Measurements from ENCODE around the gene MIF4GD.
"Not testable (repeated sequence)": the region's sequence is repeated elsewhere in the genome, so short reads cannot be mapped to it uniquely, and the experiment has no call there.

The MIF4GD gene

DNA sequence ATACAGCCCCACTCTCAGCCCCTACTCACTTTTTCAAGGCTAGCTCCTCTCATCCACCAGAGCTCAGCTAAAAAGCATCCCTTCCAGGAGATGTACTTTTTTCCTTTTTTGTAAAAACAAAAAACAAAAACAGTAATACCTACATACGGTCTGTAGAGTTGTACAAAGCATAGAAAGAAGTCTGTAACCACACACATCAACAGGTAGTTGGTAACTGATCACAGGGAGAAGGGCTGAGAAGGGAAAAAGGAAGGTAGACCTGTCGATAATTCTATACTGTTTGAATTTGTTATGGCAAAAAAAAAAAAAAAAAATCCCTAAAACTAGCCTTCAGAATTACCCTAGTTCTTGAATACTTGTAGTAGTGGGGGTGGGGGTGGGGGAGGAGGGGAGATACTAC, 17.3 kb upstream of the MIF4GD start:
- DNase-seq = no peak

DNA sequence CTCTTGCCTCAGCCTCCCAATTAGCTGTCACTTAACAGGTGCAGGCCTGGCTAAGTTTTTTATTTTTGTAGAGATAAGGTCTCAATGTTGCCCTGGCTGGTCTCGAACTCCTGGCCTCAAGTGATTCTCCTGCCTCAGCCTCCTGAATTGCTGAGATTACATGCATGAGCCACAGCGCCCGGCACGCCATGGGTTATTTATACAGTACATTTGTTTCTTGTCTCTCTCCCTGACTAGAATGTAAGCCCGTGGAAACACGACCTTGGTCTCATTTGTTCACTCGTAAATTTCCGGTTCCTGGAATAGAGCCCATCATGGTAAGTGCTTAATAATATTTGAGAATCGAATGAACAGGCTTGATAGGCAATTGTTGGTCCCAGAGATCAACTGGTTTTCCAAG, 16.2 kb upstream of the MIF4GD start:
- DNase-seq = no peak

GRCh38 chr17:75285123-75285522, 14.1 kb upstream of the MIF4GD start:
- DNase-seq = no peak

DNA sequence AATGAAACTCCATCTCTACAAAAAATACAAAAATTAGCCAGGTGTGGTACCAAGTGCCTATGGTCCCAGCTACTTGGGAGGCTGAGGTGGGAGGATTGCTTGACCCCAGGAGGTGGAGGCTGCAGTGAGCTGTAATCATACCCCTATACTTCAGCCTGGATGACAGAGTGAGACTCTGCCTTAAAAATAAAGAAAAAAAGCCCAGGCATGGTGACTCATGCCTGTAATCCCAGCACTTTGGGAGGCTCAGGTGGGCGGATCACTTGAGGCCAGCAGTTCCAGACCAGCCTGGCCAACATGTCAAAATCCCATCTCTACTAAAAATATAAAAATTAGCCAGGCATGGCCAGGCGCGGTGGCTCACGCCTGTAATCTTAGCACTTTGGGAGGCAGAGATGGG, 9.2 kb upstream of the MIF4GD start:
- not testable (repeated sequence) for DNase-seq

- no peak for DNase-seq
Measured at GRCh38 chr17:75277664-75278071, 6.6 kb upstream of the MIF4GD start.

DNA sequence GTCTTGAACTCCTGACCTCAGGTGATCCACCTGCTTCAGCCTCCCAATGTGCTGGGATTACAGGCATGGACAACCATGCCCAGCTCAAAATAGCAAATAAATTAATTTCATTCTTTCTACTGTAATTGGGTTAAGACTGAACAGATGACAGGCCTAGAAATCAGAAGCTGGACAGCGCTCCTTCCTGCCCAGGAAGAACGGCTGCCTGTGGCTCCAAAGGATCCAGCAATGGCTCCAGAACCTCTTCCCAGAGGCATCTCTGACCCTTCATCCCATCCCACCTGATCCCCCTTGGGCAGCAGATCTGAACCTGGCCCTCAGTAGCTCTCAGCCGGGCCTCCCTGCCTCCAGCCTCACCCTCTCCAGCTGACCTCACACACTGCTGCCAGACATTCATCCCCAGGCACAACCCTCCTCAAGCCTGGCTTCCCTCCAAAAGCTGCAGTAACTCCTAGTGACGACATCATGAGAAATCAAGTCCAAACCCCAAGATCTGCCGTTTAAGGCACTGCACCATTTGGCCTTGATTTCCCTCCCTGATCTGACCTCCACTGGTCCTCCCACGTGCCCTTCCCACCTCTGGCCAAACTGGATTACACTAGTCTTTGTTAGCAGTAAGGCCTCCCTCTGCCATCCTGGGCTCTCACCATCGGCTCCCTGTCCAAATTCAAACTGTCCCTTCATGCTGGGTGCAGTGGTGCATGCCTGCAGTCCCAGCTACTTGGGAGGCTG, 3.1 kb upstream of the MIF4GD start:
- no peak for DNase-seq

GRCh38 chr17:75272848-75273184, 1.8 kb upstream of the MIF4GD start:
- DNase-seq = no peak

GRCh38 chr17:75271955-75272847, 1.2 kb upstream of the MIF4GD start:
- DNase-seq = no peak

- DNase-seq = peak; percentile 72
Measured at GRCh38 chr17:75271233-75271954, 363 bp upstream of the MIF4GD start.

DNA sequence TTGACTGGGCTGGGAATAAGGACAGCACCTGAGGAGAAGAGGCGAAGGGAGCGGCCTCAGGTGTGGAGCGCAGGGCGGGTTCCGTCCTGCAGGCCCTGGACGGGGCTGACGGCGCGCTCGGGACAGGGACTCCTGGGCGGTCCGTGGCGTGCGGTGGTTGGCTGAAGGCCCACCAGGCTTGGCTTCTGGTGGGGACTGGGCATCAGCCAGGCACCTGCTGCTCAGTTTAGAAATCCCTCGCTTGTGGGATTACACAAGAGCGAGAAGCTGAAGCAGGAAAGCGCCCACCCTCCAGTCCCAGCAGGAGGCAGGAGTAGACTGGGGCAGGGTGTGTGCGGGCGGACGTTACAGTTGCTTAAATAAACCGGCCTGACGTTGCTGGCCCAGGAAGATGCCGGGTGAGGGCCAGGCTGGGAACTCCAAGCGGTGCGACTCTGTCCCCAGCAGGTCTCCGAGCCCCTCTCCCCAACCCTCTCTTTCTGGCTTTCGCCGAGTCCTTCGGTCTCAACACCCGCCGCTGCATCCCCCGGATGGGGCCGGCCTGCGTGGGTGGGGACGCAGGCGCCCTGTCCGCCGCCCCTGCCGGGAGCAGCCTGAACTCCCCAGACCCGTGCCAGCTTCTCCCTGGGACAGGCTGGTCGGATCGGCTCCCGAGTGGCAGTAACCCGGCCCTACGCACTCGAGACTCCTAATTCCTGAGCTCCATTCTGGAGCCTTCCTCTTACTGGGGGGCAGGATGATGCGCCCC, 639 bp downstream of the MIF4GD start:
- peak; percentile 28 for DNase-seq

DNA sequence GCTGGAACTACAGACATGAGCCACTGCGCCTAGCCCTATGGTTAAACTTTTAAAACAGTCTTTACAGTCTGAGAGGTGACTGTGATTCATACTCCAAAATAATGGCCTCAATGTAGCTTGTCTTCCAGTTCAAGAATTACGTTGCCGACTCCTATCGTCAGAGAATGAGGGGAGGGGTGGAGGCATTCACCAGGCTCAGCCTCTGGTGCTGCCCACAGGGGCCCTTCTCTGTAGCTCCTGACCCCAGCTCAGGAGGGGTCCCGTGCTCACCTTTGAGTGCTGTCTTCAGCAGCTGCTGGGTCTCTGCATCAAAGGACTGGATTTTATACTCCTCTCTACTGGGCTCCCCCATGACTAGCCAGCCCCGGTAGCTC, 1.2 kb downstream of the MIF4GD start:
- no peak for DNase-seq

- DNase-seq = no peak
Measured at GRCh38 chr17:75267411-75268232, 3.4 kb downstream of the MIF4GD start.

- DNase-seq = no peak
Measured at GRCh38 chr17:75267153-75267410, 3.9 kb downstream of the MIF4GD start.

GRCh38 chr17:75266316-75267152, 4.5 kb downstream of the MIF4GD start:
- DNase-seq = no peak

DNA sequence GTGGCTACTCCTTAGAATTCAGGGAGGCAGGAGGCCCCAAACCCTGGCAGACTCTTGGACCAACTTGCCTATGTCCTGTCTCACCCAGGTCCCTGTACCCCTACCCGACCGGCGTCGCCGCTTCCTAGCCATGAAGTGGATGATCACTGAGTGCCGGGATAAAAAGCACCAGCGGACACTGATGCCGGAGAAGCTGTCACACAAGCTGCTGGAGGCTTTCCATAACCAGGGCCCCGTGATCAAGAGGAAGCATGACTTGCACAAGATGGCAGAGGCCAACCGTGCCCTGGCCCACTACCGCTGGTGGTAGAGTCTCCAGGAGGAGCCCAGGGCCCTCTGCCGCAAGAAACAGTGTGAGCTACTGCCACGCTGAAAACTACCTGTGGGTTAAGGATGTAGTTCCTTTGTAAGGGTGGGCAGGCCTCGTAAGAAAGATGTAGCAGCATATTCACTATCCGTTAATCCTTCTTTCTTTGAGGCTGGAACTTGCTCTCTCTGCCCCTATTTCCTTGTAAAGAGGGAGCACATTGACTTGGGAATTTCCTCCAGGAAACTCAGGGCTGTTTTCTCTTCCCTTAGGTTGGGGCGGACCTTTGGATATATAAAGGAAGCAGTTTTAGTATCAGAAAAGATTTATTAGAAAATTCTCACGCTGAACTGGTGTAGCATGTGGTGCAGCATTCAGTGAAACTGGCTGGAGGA, 5.3 kb downstream of the MIF4GD start:
- DNase-seq = no peak

GRCh38 chr17:75263055-75263454, 8.0 kb downstream of the MIF4GD start:
- DNase-seq = no peak

DNA sequence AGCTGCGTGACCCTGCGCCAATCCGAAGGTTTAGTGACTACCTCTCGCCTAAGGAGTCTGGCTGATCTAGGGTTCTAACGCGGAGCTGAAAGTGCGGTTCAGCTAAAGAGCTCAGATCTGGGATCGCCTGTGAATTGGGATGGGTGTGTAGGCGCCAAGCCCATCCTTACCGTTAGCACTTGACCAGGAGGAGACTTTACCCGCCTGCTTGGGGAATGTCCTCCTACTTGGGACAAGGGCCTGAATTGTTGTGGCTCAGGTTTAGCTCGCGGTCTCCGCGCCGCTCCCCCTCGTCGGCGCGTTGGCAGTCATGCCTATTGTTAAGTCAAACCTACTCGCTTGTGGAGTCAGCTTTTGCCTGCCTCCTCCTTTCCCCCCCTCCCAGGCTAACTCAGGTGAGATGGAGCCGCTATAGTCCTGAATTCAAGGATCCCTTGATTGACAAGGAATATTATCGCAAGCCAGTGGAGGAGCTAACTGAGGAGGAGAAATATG, 8.9 kb downstream of the MIF4GD start:
- DNase-seq = no peak

DNA sequence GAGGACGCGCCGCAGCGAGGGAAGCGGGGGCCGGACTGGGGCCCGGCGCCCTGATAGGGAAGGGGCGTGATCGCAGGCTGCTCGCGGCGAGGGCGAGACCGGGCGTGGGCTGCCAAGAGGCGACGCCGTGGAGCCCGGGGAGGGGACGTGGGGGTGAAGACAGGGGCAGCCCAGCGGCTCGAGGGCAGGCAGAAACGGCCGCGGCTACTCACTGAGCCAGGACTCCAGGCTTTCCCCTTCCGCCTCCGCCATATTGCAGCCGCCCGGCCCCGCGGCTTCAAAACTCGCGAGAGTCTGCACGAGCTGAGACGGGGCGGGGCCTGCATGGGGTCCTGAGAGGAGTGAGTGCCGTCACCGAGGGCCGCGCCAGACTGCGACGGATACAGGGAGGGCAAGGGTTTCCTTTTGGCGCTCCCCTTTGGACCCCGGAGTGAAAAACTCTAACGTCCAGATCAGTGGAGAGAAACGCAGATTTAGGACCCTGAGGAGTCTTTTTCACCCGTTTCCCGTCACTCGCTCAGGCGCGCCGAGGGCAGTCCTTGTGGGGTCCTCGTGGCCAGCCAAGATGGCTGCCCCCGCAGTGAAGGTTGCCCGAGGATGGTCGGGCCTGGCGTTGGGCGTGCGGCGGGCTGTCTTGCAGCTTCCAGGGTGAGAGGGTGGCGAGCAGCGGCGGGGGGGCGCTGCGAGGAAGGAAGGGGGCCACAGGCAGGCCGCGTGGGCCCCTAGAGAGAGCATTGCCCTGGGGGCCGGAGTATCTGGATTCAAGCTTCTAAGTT, 9.5 kb downstream of the MIF4GD start, which contains the start of the genes GGA3 and MRPS7:
Gene GGA3 (minus strand): TSS at position 271 of the 776 bp plus-strand sequence. CDS start 19 bp downstream, at position 252.
Gene MRPS7 (plus strand): TSS at position 544 of the 776 bp plus-strand sequence. CDS start 22 bp downstream, at position 566.
- peak; percentile 93 for DNase-seq

- DNase-seq = peak; percentile 48
Measured at GRCh38 chr17:75260641-75261335, 10.2 kb downstream of the MIF4GD start.

All from effector CD8-positive, alpha-beta T cell (primary cell).